ENCODE measurements around the gene MTMR11.

GRCh38 chr1:149936170-149936991 is at the start of gene MTMR11:
- no peak for TF ChIP-seq EZH2 (IDR thresholded peaks at IDR 0.05; ENCODE audit: low read length, missing control alignments)
- TF ChIP-seq, protein P1, sequence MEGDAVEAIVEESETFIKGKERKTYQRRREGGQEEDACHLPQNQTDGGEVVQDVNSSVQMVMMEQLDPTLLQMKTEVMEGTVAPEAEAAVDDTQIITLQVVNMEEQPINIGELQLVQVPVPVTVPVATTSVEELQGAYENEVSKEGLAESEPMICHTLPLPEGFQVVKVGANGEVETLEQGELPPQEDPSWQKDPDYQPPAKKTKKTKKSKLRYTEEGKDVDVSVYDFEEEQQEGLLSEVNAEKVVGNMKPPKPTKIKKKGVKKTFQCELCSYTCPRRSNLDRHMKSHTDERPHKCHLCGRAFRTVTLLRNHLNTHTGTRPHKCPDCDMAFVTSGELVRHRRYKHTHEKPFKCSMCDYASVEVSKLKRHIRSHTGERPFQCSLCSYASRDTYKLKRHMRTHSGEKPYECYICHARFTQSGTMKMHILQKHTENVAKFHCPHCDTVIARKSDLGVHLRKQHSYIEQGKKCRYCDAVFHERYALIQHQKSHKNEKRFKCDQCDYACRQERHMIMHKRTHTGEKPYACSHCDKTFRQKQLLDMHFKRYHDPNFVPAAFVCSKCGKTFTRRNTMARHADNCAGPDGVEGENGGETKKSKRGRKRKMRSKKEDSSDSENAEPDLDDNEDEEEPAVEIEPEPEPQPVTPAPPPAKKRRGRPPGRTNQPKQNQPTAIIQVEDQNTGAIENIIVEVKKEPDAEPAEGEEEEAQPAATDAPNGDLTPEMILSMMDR (conservative IDR thresholded peaks at IDR 0.05 in 1 of 2, IDR thresholded peaks at IDR 0.05 in 1 of 2; ENCODE audit: low read depth in 1 of 2, low read length in 2 of 2) = no peak
